GM12801 (cell line): ENCODE data around the gene ISG20L2.

ENCODE experiments used
- CTCF ChIP-seq: IDR thresholded peaks from one replicate; pipeline ENCODE4 v1.5.1; 2011; ENCODE audit warnings: control low read depth; ENCODE audit not compliant: insufficient read length; ENCODE audit errors: extremely low read depth

Gene ISG20L2

GRCh38 chr1:156741481-156741983, 13.0 kb upstream of the ISG20L2 start:
- TF ChIP-seq CTCF, result no peak

GRCh38 chr1:156740741-156741480, 12.3 kb upstream of the ISG20L2 start, which contains the start of gene MRPL24:
MRPL24 (minus strand) TSS chr1:156741088; CDS start chr1:156738704, 2,384 bp downstream.
- TF ChIP-seq CTCF, result no peak

GRCh38 chr1:156740237-156740740, 11.7 kb upstream of the ISG20L2 start:
- TF ChIP-seq CTCF, result no peak

GRCh38 chr1:156738916-156739315, 10.3 kb upstream of the ISG20L2 start:
- no peak for TF ChIP-seq CTCF

- TF ChIP-seq CTCF, result no peak
These were observed 9.8 kb upstream of the ISG20L2 start for GRCh38 chr1:156738407-156738806.

- TF ChIP-seq CTCF, result no peak
These were observed 5.5 kb upstream of the ISG20L2 start for GRCh38 chr1:156733989-156734584.

GRCh38 chr1:156727926-156728598, 504 bp downstream of the ISG20L2 start, which contains the start of gene METTL25B:
METTL25B (plus strand) TSS chr1:156728469; CDS start chr1:156729105, 636 bp downstream.
- TF ChIP-seq CTCF, result no peak
